ENCODE measurements around the gene STRAP.

GRCh38 chr12:15928346-15928745 lies 46.2 kb downstream of the STRAP start:
- TF ChIP-seq EZH2 (optimal IDR thresholded peaks at IDR 0.05; ENCODE audit: low read depth, low read length), result no peak
- TF ChIP-seq, protein P1, sequence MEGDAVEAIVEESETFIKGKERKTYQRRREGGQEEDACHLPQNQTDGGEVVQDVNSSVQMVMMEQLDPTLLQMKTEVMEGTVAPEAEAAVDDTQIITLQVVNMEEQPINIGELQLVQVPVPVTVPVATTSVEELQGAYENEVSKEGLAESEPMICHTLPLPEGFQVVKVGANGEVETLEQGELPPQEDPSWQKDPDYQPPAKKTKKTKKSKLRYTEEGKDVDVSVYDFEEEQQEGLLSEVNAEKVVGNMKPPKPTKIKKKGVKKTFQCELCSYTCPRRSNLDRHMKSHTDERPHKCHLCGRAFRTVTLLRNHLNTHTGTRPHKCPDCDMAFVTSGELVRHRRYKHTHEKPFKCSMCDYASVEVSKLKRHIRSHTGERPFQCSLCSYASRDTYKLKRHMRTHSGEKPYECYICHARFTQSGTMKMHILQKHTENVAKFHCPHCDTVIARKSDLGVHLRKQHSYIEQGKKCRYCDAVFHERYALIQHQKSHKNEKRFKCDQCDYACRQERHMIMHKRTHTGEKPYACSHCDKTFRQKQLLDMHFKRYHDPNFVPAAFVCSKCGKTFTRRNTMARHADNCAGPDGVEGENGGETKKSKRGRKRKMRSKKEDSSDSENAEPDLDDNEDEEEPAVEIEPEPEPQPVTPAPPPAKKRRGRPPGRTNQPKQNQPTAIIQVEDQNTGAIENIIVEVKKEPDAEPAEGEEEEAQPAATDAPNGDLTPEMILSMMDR (IDR thresholded peaks at IDR 0.05; ENCODE audit: low read length), result no peak
